GM12878 (cell line): ENCODE results near the gene UBA7. TPM values are rescaled to one million over a fixed set of nuclear protein-coding genes. Genes with fewer than 3 reads are reported as not detected.

Experiments
- ATAC-seq: fragments of 200-7000 bp; cut with Tn5 transposase; 3 replicates; pipeline ENCODE4 v1.9.1; 2020; ENCODE audit warnings: mild to moderate bottlenecking, moderate library complexity
- BruUV-seq: library from RNA; stranded (reverse); fragments of 400-500 nt; replicated peaks from 2 replicates; lab custom pipeline; 2021; lab: Mats Ljungman, UMichigan
- CTCF ChIA-PET: fragments of 300-600 bp; sonication (Branson Sonifier 250); formaldehyde crosslinking; extraction: SDS; loops from one replicate; lab custom pipeline; 2021; ENCODE audit warnings: inconsistent platforms; lab: Yijun Ruan, JAX
- POLR2A ChIA-PET: fragments of 350-600 bp; formaldehyde crosslinking; extraction: SDS; loops from one replicate; lab custom pipeline; 2021; ENCODE audit warnings: inconsistent platforms; lab: Charles Lee
- RAD21 ChIA-PET: fragments of 300-600 bp; sonication (Branson Sonifier 250); formaldehyde crosslinking; loops from one replicate; lab custom pipeline; 2023; ENCODE audit warnings: antibody characterized with exemption; ENCODE audit not compliant: unreplicated experiment; lab: Charles Lee
- SMC1A ChIA-PET: fragments of 300-600 bp; sonication (Branson Sonifier 250); formaldehyde crosslinking; loops from one replicate; lab custom pipeline; 2023; ENCODE audit not compliant: unreplicated experiment, uncharacterized antibody; lab: Charles Lee
- DNase-seq: peaks from one replicate; pipeline ENCODE4 v3.0.0-alpha.2; 2011; ENCODE audit warnings: low read depth, low spot score
- FAIRE-seq: peaks from 3 replicates; lab custom pipeline; 2011; peaks lifted over from hg19 to GRCh38; lab: Jason Lieb, UNC
- H2AFZ ChIP-seq: 2 replicates; pipeline ENCODE4 v1.6.0; 2011; ENCODE audit warnings: low read depth, low read length, control low read depth; ENCODE audit not compliant: control insufficient read depth
- H3K27ac ChIP-seq: 2 replicates; pipeline ENCODE4 v1.5.1; 2011; ENCODE audit warnings: control low read depth; ENCODE audit not compliant: control insufficient read depth, insufficient read depth
- H3K27me3 ChIP-seq, 2 experiments: replicated peaks in 1 of 2; 2 replicates each; pipeline versions ENCODE4 v1.6.0 to v1.6.1; 2011; ENCODE audit warnings: low read length in 1 of 2; ENCODE audit not compliant: control insufficient read depth in 2 of 2, insufficient read depth in 2 of 2
- H3K36me3 ChIP-seq, 2 experiments: 2 replicates each; pipeline ENCODE4 v1.5.1; 2011; ENCODE audit warnings: low read length in 1 of 2; ENCODE audit not compliant: control insufficient read depth in 2 of 2, insufficient read depth in 2 of 2
- H3K4me1 ChIP-seq: 2 replicates; pipeline ENCODE4 v1.6.1; 2011; ENCODE audit warnings: mild to moderate bottlenecking, low read length, moderate library complexity, mixed read lengths; ENCODE audit not compliant: control insufficient read depth, insufficient read depth
- H3K4me2 ChIP-seq: 2 replicates; pipeline ENCODE4 v1.6.0; 2011; ENCODE audit warnings: control low read depth; ENCODE audit not compliant: control insufficient read depth, insufficient read depth
- H3K4me3 ChIP-seq: fragments of 200-600 bp; sonication (generic); 2 replicates; pipeline ENCODE4 v1.5.1; 2016
- H3K79me2 ChIP-seq: 2 replicates; pipeline ENCODE4 v1.6.0; 2011; ENCODE audit warnings: low read length; ENCODE audit not compliant: control insufficient read depth, insufficient read depth
- H3K9ac ChIP-seq: 2 replicates; pipeline ENCODE4 v1.8.0; 2011; ENCODE audit warnings: low read length, control low read depth, mixed read lengths; ENCODE audit not compliant: control insufficient read depth, insufficient read depth
- H3K9me3 ChIP-seq: replicated peaks from 3 replicates; pipeline ENCODE4 v1.5.1; 2011; ENCODE audit warnings: mild to moderate bottlenecking, low read length; ENCODE audit not compliant: control insufficient read depth, insufficient read depth
- H4K20me1 ChIP-seq: 2 replicates; pipeline ENCODE4 v1.6.0; 2011; ENCODE audit not compliant: control insufficient read depth, insufficient read depth
- BCLAF1 ChIP-seq: fragments of 450-650 bp; IDR thresholded peaks from 2 replicates; pipeline ENCODE4 v1.6.1; 2017; ENCODE audit warnings: antibody characterized with exemption, mild to moderate bottlenecking, moderate library complexity
- MLLT1 ChIP-seq: fragments of 450-650 bp; IDR thresholded peaks from 2 replicates; pipeline ENCODE4 v1.6.1; 2016; ENCODE audit warnings: mild to moderate bottlenecking
- STAT1 ChIP-seq: fragments of 450-650 bp; conservative IDR thresholded peaks from 2 replicates; pipeline ENCODE4 v1.6.1; 2014; ENCODE audit warnings: antibody characterized with exemption, mild to moderate bottlenecking
- TARDBP ChIP-seq: IDR thresholded peaks from 2 replicates; pipeline ENCODE4 v1.6.1; 2016; ENCODE audit warnings: borderline replicate concordance
- WGBS: methylation state at CpG from one replicate; pipeline ENCODE4 v1.1.6; 2016; ENCODE audit warnings: low lambda C conversion rate; ENCODE audit not compliant: insufficient replicate concordance, insufficient coverage; ENCODE audit errors: missing lambda C conversion rate; 5-methylcytosine and 5-hydroxymethylcytosine counted together
- in situ Hi-C: fragments of 300-500 bp; cut with MboI; formaldehyde crosslinking; loops from 9 replicates; pipeline ENCODE4 v1.14.3; 2018; ENCODE audit warnings: mixed read lengths
- intact Hi-C: fragments of 100-400 bp; cut with micrococcal nuclease; formaldehyde crosslinking; loops from one replicate; pipeline ENCODE4 v1.14.2; 2022; ENCODE audit not compliant: unreplicated experiment
- polyA plus RNA-seq, 11 experiments: library from polyadenylated mRNA; depleted of rRNA in 4 of 11; unstranded in 6 of 11; stranded (reverse) in 5 of 11; fragments of >200 nt; fragmentation: Nextera tagmentation in 4 of 11; fragmentation: Illumina TruSeq in 1 of 11; extraction: Ambion mirVana in 4 of 11; extraction: Trizol in 1 of 11; gene quantifications; 1 replicate in 1 of 11; 2 replicates in 10 of 11; pipeline versions ENCODE4 v1.2.1 to v1.2.3, GENCODE V29; 2011 to 2016; ENCODE audit warnings: inconsistent platforms in 2 of 11, missing spikeins in 2 of 11, low read depth in 1 of 11
- total RNA-seq, 4 experiments: library from RNA; depleted of rRNA in 3 of 4; stranded (reverse); fragments of >200 nt in 3 of 4; fragmentation: Illumina TruSeq in 1 of 4; extraction: Trizol in 1 of 4; gene quantifications; 2 replicates each; pipeline versions ENCODE4 v1.2.1 to v1.2.3, GENCODE V29; 2013 to 2021

The UBA7 gene
- total and polyA plus RNA-seq, 10 of the 15 experiments (the other 5 are each of a cell fraction or from before 2014, with no cell fraction given), result 11.8 to 116 (median 46.7) TPM

GRCh38 chr3:49787182-49787464 is 26.6 kb downstream of the UBA7 start:
- Histone ChIP-seq H3K36me3 (no peaks in the 10 kb centered on the region), H3K4me2 (peak overlapping the region; percentile 75), H2AFZ (peak overlapping the region; percentile 80), H3K9ac (peak overlapping the region; percentile 87), H3K27ac (no peak overlapping the region), H4K20me1 (no peaks in the 10 kb centered on the region), H3K4me3 (peak overlapping the region; percentile 59), H3K79me2 (peaks cover 25% of the 10 kb centered on the region), H3K9me3 (no peaks in the 10 kb centered on the region), H3K27me3 (no peaks in the 10 kb centered on the region), H3K4me1 (peaks cover 9% of the 10 kb centered on the region)
- SMC1A ChIA-PET, result interaction anchor here (0.6 to 1.2 kb wide), 2 partner anchors 13 to 119 kb away, joined by 3 read pairs; partner anchors contain the start of gene CDHR4
- no peak for ATAC-seq
- CTCF ChIA-PET, result interaction anchor here (1.2 to 2.0 kb wide), 6 partner anchors 15 to 143 kb away, joined by 3 to 9 read pairs (median 4); partner anchors contain the start of genes MON1A and UBA7
- TSS peak; percentile 99 for BruUV-seq
- DNase-seq, result no peak
- FAIRE-seq, result peak; percentile 81
- in situ Hi-C loops, result no loop called here
- 67% methylated on average over 3 of the region's 3 CpGs for WGBS
- TF ChIP-seq MLLT1 (no peak), BCLAF1 (no peak), STAT1 (no peak), TARDBP (no peak; the same call in 1 of the 2 replicates)
- RAD21 ChIA-PET, result interaction anchor here (0.5 to 2.5 kb wide), 4 partner anchors 16 to 962 kb away, joined by 3 to 14 read pairs (median 4); partner anchors contain the start of gene INKA1
- POLR2A ChIA-PET, result interaction anchor here (1.0 to 3.0 kb wide), 3 partner anchors 16 to 69 kb away, joined by 3 to 15 read pairs (median 3); partner anchors contain the start of genes INKA1 and TRAIP
- intact Hi-C loops, result loop anchor here (5.0 kb wide), 1 partner anchor 65 kb away; the partner anchor contains the start of gene GMPPB
